ENCODE measurements around the gene ABCA2.
"Not testable (repeated sequence)": the region's sequence is repeated elsewhere in the genome, so short reads cannot be mapped to it uniquely, and the experiment has no call there.

The ABCA2 gene

GRCh38 chr9:137011907-137012675, 15.9 kb downstream of the ABCA2 start:
- Mint-ChIP-seq H3K4me1 (ENCODE audit: low read depth) (no peaks in the 10 kb centered on the region), H3K4me3 (no peak overlapping the region), H3K9me3 (no peaks in the 10 kb centered on the region), H3K27ac (no peak overlapping the region), H3K36me3 (ENCODE audit: low read depth) (peaks cover 3% of the 10 kb centered on the region), H3K27me3 (ENCODE audit: low read depth) (no peaks in the 10 kb centered on the region)

- Mint-ChIP-seq H3K27me3 (ENCODE audit: low read depth) (no peaks in the 10 kb centered on the region), H3K36me3 (ENCODE audit: low read depth) (no peaks in the 10 kb centered on the region), H3K27ac (no peak overlapping the region), H3K9me3 (no peaks in the 10 kb centered on the region), H3K4me1 (ENCODE audit: low read depth) (no peaks in the 10 kb centered on the region), H3K4me3 (no peak overlapping the region)
These were observed 16.9 kb downstream of the ABCA2 start for GRCh38 chr9:137011156-137011555.

- Mint-ChIP-seq H3K4me1 (ENCODE audit: low read depth) (no peaks in the 10 kb centered on the region), H3K4me3 (no peak overlapping the region), H3K27ac (no peak overlapping the region), H3K9me3 (no peaks in the 10 kb centered on the region), H3K36me3 (ENCODE audit: low read depth) (no peaks in the 10 kb centered on the region), H3K27me3 (ENCODE audit: low read depth) (no peaks in the 10 kb centered on the region)
These were observed 17.9 kb downstream of the ABCA2 start for GRCh38 chr9:137009938-137010732.

- Mint-ChIP-seq H3K4me1 (ENCODE audit: low read depth) (peaks cover 2% of the 10 kb centered on the region), H3K27me3 (ENCODE audit: low read depth) (no peaks in the 10 kb centered on the region), H3K27ac (no peak overlapping the region), H3K4me3 (no peak overlapping the region), H3K9me3 (no peaks in the 10 kb centered on the region), H3K36me3 (ENCODE audit: low read depth) (no peaks in the 10 kb centered on the region)
These were observed 18.8 kb downstream of the ABCA2 start for GRCh38 chr9:137009217-137009616.

GRCh38 chr9:137008312-137008711, 19.7 kb downstream of the ABCA2 start:
- H3K27ac Mint-ChIP-seq: no peak overlapping the region
- no peaks in the 10 kb centered on the region for H3K9me3 Mint-ChIP-seq
- H3K4me3 Mint-ChIP-seq: no peak overlapping the region
- no peaks in the 10 kb centered on the region for H3K36me3 Mint-ChIP-seq (ENCODE audit: low read depth)
- no peaks in the 10 kb centered on the region for H3K27me3 Mint-ChIP-seq (ENCODE audit: low read depth)
- H3K4me1 Mint-ChIP-seq (ENCODE audit: low read depth): peaks cover 2% of the 10 kb centered on the region

- H3K27ac Mint-ChIP-seq: no peak overlapping the region
- no peak overlapping the region for H3K4me3 Mint-ChIP-seq
- H3K36me3 Mint-ChIP-seq (ENCODE audit: low read depth): no peaks in the 10 kb centered on the region
- no peaks in the 10 kb centered on the region for H3K9me3 Mint-ChIP-seq
- no peaks in the 10 kb centered on the region for H3K27me3 Mint-ChIP-seq (ENCODE audit: low read depth)
- peaks cover 2% of the 10 kb centered on the region for H3K4me1 Mint-ChIP-seq (ENCODE audit: low read depth)
These were observed 20.2 kb downstream of the ABCA2 start for GRCh38 chr9:137007816-137008270.

GRCh38 chr9:137007108-137007815, 20.8 kb downstream of the ABCA2 start:
- Mint-ChIP-seq H3K27ac (no peak overlapping the region), H3K9me3 (no peaks in the 10 kb centered on the region), H3K4me3 (no peak overlapping the region), H3K36me3 (ENCODE audit: low read depth) (no peaks in the 10 kb centered on the region), H3K4me1 (ENCODE audit: low read depth) (peaks cover 2% of the 10 kb centered on the region), H3K27me3 (ENCODE audit: low read depth) (no peaks in the 10 kb centered on the region)

- no peak overlapping the region for H3K27ac Mint-ChIP-seq
- H3K4me3 Mint-ChIP-seq: no peak overlapping the region
- peaks cover 2% of the 10 kb centered on the region for H3K4me1 Mint-ChIP-seq (ENCODE audit: low read depth)
- no peaks in the 10 kb centered on the region for H3K36me3 Mint-ChIP-seq (ENCODE audit: low read depth)
- no peaks in the 10 kb centered on the region for H3K9me3 Mint-ChIP-seq
- H3K27me3 Mint-ChIP-seq (ENCODE audit: low read depth): no peaks in the 10 kb centered on the region
These were observed 21.7 kb downstream of the ABCA2 start for GRCh38 chr9:137006116-137007003.

GRCh38 chr9:137004285-137004684, 23.8 kb downstream of the ABCA2 start:
- not testable (repeated sequence) for H3K9me3 Mint-ChIP-seq; H3K27ac Mint-ChIP-seq; H3K4me3 Mint-ChIP-seq; H3K27me3 Mint-ChIP-seq (ENCODE audit: low read depth); H3K36me3 Mint-ChIP-seq (ENCODE audit: low read depth)
- peaks cover 10% of the 10 kb centered on the region for H3K4me1 Mint-ChIP-seq (ENCODE audit: low read depth)

- Mint-ChIP-seq H3K36me3 (ENCODE audit: low read depth) (no peaks in the 10 kb centered on the region), H3K9me3 (no peaks in the 10 kb centered on the region), H3K27ac (no peak overlapping the region), H3K27me3 (ENCODE audit: low read depth) (peaks cover 2% of the 10 kb centered on the region), H3K4me3 (no peak overlapping the region), H3K4me1 (ENCODE audit: low read depth) (peaks cover 17% of the 10 kb centered on the region)
These were observed 25.4 kb downstream of the ABCA2 start for GRCh38 chr9:137002646-137003041.

GRCh38 chr9:137001857-137002645, 26.0 kb downstream of the ABCA2 start:
- H3K9me3 Mint-ChIP-seq: no peaks in the 10 kb centered on the region
- peaks cover 19% of the 10 kb centered on the region for H3K4me1 Mint-ChIP-seq (ENCODE audit: low read depth)
- no peak overlapping the region for H3K27ac Mint-ChIP-seq
- H3K27me3 Mint-ChIP-seq (ENCODE audit: low read depth): peaks cover 4% of the 10 kb centered on the region
- H3K4me3 Mint-ChIP-seq: no peak overlapping the region
- no peaks in the 10 kb centered on the region for H3K36me3 Mint-ChIP-seq (ENCODE audit: low read depth)

GRCh38 chr9:137000177-137000930, 27.7 kb downstream of the ABCA2 start:
- H3K36me3 Mint-ChIP-seq (ENCODE audit: low read depth): no peaks in the 10 kb centered on the region
- no peaks in the 10 kb centered on the region for H3K9me3 Mint-ChIP-seq
- H3K4me1 Mint-ChIP-seq (ENCODE audit: low read depth): peaks cover 22% of the 10 kb centered on the region
- peaks cover 4% of the 10 kb centered on the region for H3K27me3 Mint-ChIP-seq (ENCODE audit: low read depth)
- peak overlapping the region; percentile 75 for H3K27ac Mint-ChIP-seq
- H3K4me3 Mint-ChIP-seq: peak overlapping the region; percentile 11

- Mint-ChIP-seq H3K4me3 (peak overlapping the region; percentile 64), H3K36me3 (ENCODE audit: low read depth) (peaks cover 7% of the 10 kb centered on the region), H3K27me3 (ENCODE audit: low read depth) (peaks cover 4% of the 10 kb centered on the region), H3K9me3 (no peaks in the 10 kb centered on the region), H3K27ac (peak overlapping the region; percentile 73), H3K4me1 (ENCODE audit: low read depth) (peaks cover 27% of the 10 kb centered on the region)
These were observed 30.2 kb downstream of the ABCA2 start for GRCh38 chr9:136997830-136998234.

Data from T-helper 1 cell treated with Interleukin-12 subunit alpha and Interleukin-12 subunit beta and Interleukin-4 antibody, amounts not matched to agents 30 μg/mL and 1 μg/mL, for 36 hours (primary cell).